Fibroblast of lung (primary cell): ENCODE data around the gene CD320.

Source experiments
- EZH2 ChIP-seq: IDR thresholded peaks from 2 replicates; pipeline ENCODE4 v1.5.1; 2012; ENCODE audit warnings: low read length, control low read depth, mild to moderate bottlenecking; ENCODE audit errors: missing control alignments
- TF ChIP-seq, protein P1 (sequence below), 2 donors: IDR thresholded peaks in 1 of 2; conservative IDR thresholded peaks in 1 of 2; 1 replicate in 1 of 2; 2 replicates in 1 of 2; pipeline ENCODE4 v1.5.1; 2011 to 2012; ENCODE audit warnings: low read length in 2 of 2, control low read depth in 1 of 2, inconsistent platforms in 1 of 2, low read depth in 1 of 2, mild to moderate bottlenecking in 1 of 2

DNA sequence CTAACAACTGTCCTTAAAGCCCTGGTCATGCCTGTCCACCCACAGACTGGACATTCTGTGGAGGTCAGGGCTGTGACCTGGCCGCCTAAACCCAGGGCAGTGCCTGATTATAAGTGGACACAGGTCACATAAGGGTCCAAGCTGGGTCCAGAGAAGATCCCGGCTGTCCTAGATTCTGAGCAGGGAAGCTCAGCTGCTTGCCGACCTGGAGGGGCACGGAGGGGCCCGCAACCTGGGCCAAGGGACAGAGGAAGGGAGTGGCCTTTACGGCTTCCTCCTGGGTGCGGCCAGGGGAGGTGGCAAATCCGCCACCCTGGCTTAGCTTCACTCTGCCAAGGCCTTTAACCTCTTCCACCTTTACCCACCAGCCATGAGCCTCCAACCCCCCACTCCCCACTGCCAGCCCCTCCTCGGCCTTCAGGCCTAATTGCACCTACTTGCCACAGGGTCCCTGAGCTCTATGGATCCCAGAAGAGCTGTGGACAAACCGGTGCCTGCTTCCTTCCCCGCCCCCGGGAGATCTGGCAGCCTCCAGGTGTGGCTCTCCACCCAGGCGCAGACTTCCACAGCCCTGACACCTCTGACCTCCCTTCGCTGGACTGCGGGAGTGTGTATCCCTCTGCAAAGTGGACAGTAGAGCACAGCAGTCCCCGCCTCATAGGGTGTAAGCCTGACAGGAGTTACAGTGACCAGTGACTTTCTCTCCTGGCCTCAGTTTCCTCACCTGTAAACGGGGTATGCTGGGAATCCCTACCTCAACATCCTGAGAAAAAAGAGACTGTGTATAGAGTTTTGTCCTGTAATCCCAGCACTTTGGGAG lies 1.7 kb downstream of the CD320 start:
- TF ChIP-seq, protein P1, sequence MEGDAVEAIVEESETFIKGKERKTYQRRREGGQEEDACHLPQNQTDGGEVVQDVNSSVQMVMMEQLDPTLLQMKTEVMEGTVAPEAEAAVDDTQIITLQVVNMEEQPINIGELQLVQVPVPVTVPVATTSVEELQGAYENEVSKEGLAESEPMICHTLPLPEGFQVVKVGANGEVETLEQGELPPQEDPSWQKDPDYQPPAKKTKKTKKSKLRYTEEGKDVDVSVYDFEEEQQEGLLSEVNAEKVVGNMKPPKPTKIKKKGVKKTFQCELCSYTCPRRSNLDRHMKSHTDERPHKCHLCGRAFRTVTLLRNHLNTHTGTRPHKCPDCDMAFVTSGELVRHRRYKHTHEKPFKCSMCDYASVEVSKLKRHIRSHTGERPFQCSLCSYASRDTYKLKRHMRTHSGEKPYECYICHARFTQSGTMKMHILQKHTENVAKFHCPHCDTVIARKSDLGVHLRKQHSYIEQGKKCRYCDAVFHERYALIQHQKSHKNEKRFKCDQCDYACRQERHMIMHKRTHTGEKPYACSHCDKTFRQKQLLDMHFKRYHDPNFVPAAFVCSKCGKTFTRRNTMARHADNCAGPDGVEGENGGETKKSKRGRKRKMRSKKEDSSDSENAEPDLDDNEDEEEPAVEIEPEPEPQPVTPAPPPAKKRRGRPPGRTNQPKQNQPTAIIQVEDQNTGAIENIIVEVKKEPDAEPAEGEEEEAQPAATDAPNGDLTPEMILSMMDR (conservative IDR thresholded peaks at IDR 0.05 in 1 of 2, IDR thresholded peaks at IDR 0.05 in 1 of 2; ENCODE audit: low read depth in 1 of 2, low read length in 2 of 2): no peak
- TF ChIP-seq EZH2: no peak
